Measurements from ENCODE around the gene RSRC1.

- TF ChIP-seq CTCF (IDR thresholded peaks at IDR 0.05) (no peak), POLR2A (IDR thresholded peaks at IDR 0.05) (no peak)
These were observed 348.6 kb downstream of the RSRC1 start for GRCh38 chr3:158458464-158458863.
